ENCODE data around the gene CERS2.
"Not testable (repeated sequence)": the region's sequence is repeated elsewhere in the genome, so short reads cannot be mapped to it uniquely, and the experiment has no call there.

CERS2 gene

DNA sequence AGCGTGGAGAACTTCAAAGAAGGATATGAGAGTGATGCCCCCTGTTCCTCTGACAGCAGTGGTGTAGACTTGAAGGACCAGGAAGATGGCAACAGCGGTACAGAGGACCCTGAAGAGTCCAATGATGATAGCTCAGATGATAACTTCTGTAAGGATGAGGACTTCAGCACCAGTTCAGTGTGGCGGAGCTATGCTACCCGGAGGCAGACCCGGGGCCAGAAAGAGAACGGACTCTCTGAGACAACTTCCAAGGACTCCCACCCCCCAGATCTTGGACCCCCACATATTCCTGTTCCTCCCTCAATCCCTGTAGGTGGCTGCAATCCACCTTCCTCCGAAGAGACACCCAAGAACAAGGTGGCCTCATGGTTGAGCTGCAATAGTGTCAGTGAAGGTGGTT is 14.0 kb downstream of the CERS2 start:
- no peak for TF ChIP-seq CTCF (IDR thresholded peaks at IDR 0.05)
- DNase-seq (ENCODE audit: low spot score), result no peak
- H3K27ac ChIP-seq, result no peak overlapping the region
- H3K4me3 ChIP-seq, result no peak overlapping the region

GRCh38 chr1:150957666-150958065 is 17.0 kb downstream of the CERS2 start:
- no peak for TF ChIP-seq CTCF (IDR thresholded peaks at IDR 0.05)
- no peak for DNase-seq (ENCODE audit: low spot score)
- Histone ChIP-seq H3K4me3 (no peak overlapping the region), H3K27ac (no peak overlapping the region)

- no peak for TF ChIP-seq CTCF (IDR thresholded peaks at IDR 0.05)
- Histone ChIP-seq H3K27ac (no peak overlapping the region), H3K4me3 (no peak overlapping the region)
- no peak for DNase-seq (ENCODE audit: low spot score)
Measured at GRCh38 chr1:150955280-150955679, 19.4 kb downstream of the CERS2 start.

- Histone ChIP-seq H3K27ac (no peak overlapping the region), H3K4me3 (no peak overlapping the region)
- no peak for TF ChIP-seq CTCF (IDR thresholded peaks at IDR 0.05)
- no peak for DNase-seq (ENCODE audit: low spot score)
Measured at GRCh38 chr1:150954708-150955107, 19.9 kb downstream of the CERS2 start.

GRCh38 chr1:150944856-150945255 is 29.8 kb downstream of the CERS2 start:
- no peak for TF ChIP-seq CTCF (IDR thresholded peaks at IDR 0.05)
- no peak overlapping the region for H3K27ac ChIP-seq
- no peak overlapping the region for H3K4me3 ChIP-seq
- DNase-seq (ENCODE audit: low spot score), result no peak

DNA sequence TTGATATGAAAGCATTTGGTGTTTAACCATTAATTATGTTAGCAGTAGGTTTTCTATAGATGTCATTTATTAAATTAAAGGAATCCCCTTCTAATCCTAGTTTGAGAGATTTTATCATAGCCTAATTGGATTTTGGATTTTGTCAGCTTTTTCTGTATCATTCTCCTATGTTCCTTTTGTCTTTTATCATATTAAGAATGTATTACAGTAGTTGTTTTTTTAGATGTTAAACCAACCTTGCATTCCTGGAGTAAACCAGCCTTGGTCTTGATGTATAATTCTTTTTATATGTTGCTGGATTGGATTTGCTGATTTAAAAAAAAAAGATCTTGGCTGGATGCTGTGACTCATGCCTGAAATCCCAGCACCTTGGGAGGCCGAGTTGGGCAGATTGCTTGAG is 42.9 kb downstream of the CERS2 start:
- no peak for TF ChIP-seq CTCF (IDR thresholded peaks at IDR 0.05)
- no peak for DNase-seq (ENCODE audit: low spot score)
- H3K27ac ChIP-seq, result no peak overlapping the region
- no peak overlapping the region for H3K4me3 ChIP-seq

DNA sequence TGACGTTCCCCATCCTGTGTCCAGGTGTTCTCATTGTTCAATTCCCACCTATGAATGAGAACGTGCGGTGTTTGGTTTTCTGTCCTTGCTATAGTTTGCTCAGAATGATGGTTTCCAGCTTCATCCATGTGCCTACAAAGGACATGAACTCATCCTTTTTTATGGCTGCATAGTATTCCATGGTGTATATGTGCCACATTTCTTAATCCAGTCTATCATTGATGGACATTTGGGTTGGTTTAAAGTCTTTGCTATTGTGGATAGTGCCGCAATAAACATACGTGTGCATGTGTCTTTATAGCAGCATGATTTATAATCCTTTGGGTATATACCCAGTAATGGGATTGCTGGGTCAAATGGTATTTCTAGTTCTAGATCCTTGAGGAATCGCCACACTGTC is 45.9 kb downstream of the CERS2 start:
- H3K4me3 ChIP-seq; DNase-seq (ENCODE audit: low spot score); H3K27ac ChIP-seq: not testable (repeated sequence)

DNA sequence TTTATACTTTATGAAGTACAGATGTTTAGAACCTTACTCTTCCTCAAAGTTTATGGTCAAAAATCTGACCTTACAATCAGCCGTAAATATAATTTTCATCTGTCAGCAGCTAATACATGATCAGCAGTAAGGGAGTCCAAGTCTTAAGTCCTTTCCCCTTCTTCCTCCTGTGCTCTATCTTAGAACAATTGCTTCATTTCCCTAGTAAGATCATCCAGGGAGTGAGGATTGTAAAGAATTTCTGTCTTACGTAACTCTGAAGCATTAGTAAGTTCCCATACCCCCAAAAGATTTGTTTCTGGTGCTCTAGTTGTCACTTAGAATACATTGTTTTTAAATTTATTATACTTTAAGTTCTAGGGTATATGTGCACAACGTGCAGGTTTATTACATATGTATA is 46.3 kb downstream of the CERS2 start:
- no peak for DNase-seq (ENCODE audit: low spot score)
- H3K27ac ChIP-seq, result no peak overlapping the region
- H3K4me3 ChIP-seq, result no peak overlapping the region
- TF ChIP-seq CTCF (IDR thresholded peaks at IDR 0.05), result no peak

Data from coronary artery (tissue), 2 donors.